Measurements from ENCODE around the gene IFI16.

DNA sequence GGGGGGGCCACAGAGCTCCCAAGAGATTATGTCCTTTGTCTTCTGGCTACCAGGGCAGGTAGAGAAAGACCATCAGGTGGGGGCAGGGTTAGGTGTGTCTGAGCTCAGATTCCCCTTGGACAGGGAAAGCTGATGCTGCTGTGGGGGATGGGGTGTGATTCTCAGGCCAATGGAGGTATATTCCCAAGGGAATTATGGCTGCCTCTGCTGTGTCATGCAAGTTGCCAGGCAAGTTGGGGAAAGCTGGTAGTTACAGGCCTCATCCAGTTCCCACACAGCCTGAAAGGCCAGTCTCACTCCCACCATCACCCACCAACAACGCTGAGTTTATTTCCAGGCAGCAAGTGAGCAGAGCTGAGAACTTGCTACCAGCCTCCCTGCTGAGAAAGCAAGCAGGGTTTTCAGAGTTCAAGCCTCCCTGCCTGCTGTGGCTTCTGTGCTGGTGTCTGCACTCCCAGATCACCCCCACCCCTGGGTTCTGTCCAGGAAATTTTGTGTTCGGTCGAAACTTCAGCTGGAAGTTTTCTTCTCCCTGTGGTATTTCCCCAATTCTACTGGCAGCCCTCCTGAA is 21.3 kb downstream of the IFI16 start:
- TF ChIP-seq POLR2A (IDR thresholded peaks at IDR 0.05) (no peak), CTCF (IDR thresholded peaks at IDR 0.05) (no peak)

Data from esophagus squamous epithelium (tissue), 4 donors.